Kidney (tissue), 14 donors: ENCODE measurements around the gene STK32B. TPM values are rescaled to one million over a fixed set of nuclear protein-coding genes. Genes with fewer than 3 reads are reported as not detected.

ENCODE experiments used
- DNase-seq, 5 donors: peaks; one replicate each; pipeline ENCODE4 v3.0.0-alpha.2; 2013 to 2020
- FAIRE-seq: peaks from 2 replicates; lab custom pipeline; 2012; peaks lifted over from hg19 to GRCh38; lab: Jason Lieb, UNC
- H3K27ac ChIP-seq, 2 donors: one replicate each; pipeline ENCODE4 v1.7.0; 2013; ENCODE audit warnings: low read depth in 2 of 2, low read length in 2 of 2, inconsistent platforms in 1 of 2
- H3K27me3 ChIP-seq: one replicate; pipeline ENCODE4 v1.7.1; 2013; ENCODE audit warnings: low read length, inconsistent platforms; ENCODE audit not compliant: control insufficient read depth, insufficient read depth
- H3K36me3 ChIP-seq, 3 donors: one replicate each; pipeline versions ENCODE4 v1.7.0 to v1.7.1; 2013; ENCODE audit warnings: low read length in 3 of 3, control low read depth in 1 of 3, inconsistent platforms in 1 of 3; ENCODE audit not compliant: insufficient read depth in 3 of 3, control insufficient read depth in 2 of 3
- H3K4me1 ChIP-seq, 3 donors: one replicate each; pipeline versions ENCODE4 v1.7.0 to v1.7.1; 2013; ENCODE audit warnings: low read length in 3 of 3, inconsistent platforms in 1 of 3, low read depth in 1 of 3; ENCODE audit not compliant: control insufficient read depth in 2 of 3, insufficient read depth in 2 of 3
- H3K4me3 ChIP-seq, 3 donors: one replicate each; pipeline versions ENCODE4 v1.7.0 to v1.8.1; 2013; ENCODE audit warnings: low read length in 3 of 3, control low read depth in 1 of 3, inconsistent platforms in 1 of 3
- H3K9ac ChIP-seq, 3 donors: one replicate each; pipeline versions ENCODE4 v1.7.0 to v1.7.1; 2013; ENCODE audit warnings: low read length in 3 of 3, control low read depth in 1 of 3, inconsistent platforms in 1 of 3
- H3K9me3 ChIP-seq, 3 donors: one replicate each; pipeline versions ENCODE4 v1.7.0 to v1.7.1; 2013; ENCODE audit warnings: low read length in 3 of 3, control low read depth in 1 of 3, inconsistent platforms in 1 of 3; ENCODE audit not compliant: control insufficient read depth in 2 of 3, insufficient read depth in 1 of 3
- CTCF ChIP-seq: IDR thresholded peaks from 3 replicates; pipeline ENCODE4 v1.5.1; 2012; ENCODE audit warnings: mild to moderate bottlenecking, moderate library complexity, borderline replicate concordance; ENCODE audit not compliant: insufficient read depth; ENCODE audit errors: extremely low read depth
- intact Hi-C: fragments of 100-400 bp; cut with DNase I; formaldehyde crosslinking; loops from one replicate; pipeline ENCODE4 v1.11.1; 2022
- polyA plus RNA-seq: library from polyadenylated mRNA; stranded (reverse); fragments of 350-450 nt; fragmentation: Illumina TruSeq; extraction: RNeasy Lipid Tissue Mini Kit (QIAGEN cat#74804); gene quantifications from one replicate; pipeline ENCODE4 v1.2.3, GENCODE V29; 2014; ENCODE audit warnings: low read depth, low replicate concordance; ENCODE audit not compliant: insufficient read depth
- total RNA-seq: library from RNA; stranded (reverse); fragmentation: NEBNext Ultra II Directional; extraction: Animal tissue kit (Norgen Biotek cat#: 25700); gene quantifications from one replicate; pipeline ENCODE4 v1.2.1, GENCODE V29; 2021
- donor health status: control.
- donor health status: control.
- donor health status: control.
- donor health status: control.
- donor health status: control.
- donor health status: DM: yes; HTN: yes; CAD: no.
- donor health status: Normal renal cell carcinoma (clear cell type).

The STK32B gene
- total and polyA plus RNA-seq, 2 donors from 2014 or later = 18.1 to 18.2 TPM

GRCh38 chr4:5048721-5049120 is 2.6 kb upstream of the STK32B start:
- Histone ChIP-seq H3K4me1 (peaks cover 0 to 19% (median 5%) of the 10 kb centered on the region in 3 donors), H3K9ac (no peak overlapping the region), H3K27ac (no peak overlapping the region), H3K9me3 (no peaks in the 10 kb centered on the region), H3K27me3 (peaks cover 3% of the 10 kb centered on the region), H3K4me3 (no peak overlapping the region), H3K36me3 (no peaks in the 10 kb centered on the region)
- intact Hi-C loops = no loop called here
- FAIRE-seq = no peak
- DNase-seq = no peak
- no peak for TF ChIP-seq CTCF

- no peaks in the 10 kb centered on the region for H3K36me3 ChIP-seq
- H3K27me3 ChIP-seq = peaks cover 3% of the 10 kb centered on the region
- TF ChIP-seq CTCF = peak; percentile 76
- intact Hi-C loops = no loop called here
- peak overlapping the region in 2 of 3 donors; percentile 68 for H3K9ac ChIP-seq
- no peak for FAIRE-seq
- peak overlapping the region in 1 of 2 donors; percentile 27 for H3K27ac ChIP-seq
- H3K4me1 ChIP-seq = peaks cover 0 to 26% (median 15%) of the 10 kb centered on the region in 3 donors
- H3K4me3 ChIP-seq = peak overlapping the region; percentile 52 to 85 (median 77)
- no peaks in the 10 kb centered on the region for H3K9me3 ChIP-seq
- peak; percentile 78 to 90 (median 82) for DNase-seq
Observed at GRCh38 chr4:5050520-5051277, 581 bp upstream of the STK32B start.

- DNase-seq (peak in 1 of 5 donors; percentile 16), FAIRE-seq (no peak)
- Histone ChIP-seq H3K36me3 (no peaks in the 10 kb centered on the region), H3K9me3 (no peaks in the 10 kb centered on the region), H3K27ac (peak overlapping the region; percentile 7 to 22), H3K4me3 (peak overlapping the region in 2 of 3 donors; percentile 77 to 85), H3K4me1 (peaks cover 0 to 26% (median 17%) of the 10 kb centered on the region in 3 donors), H3K9ac (peak overlapping the region in 1 of 3 donors; percentile 40), H3K27me3 (peaks cover 3% of the 10 kb centered on the region)
- TF ChIP-seq CTCF = no peak
- intact Hi-C loops = no loop called here
Observed at GRCh38 chr4:5052204-5052702, 973 bp downstream of the STK32B start.
